Neural cell (in vitro differentiated cells): Measurements from ENCODE around the gene ABHD11.

ENCODE experiments used
- CTCF ChIP-seq: fragments of 450-650 bp; IDR thresholded peaks from 2 replicates; pipeline ENCODE4 v1.5.1; 2014; ENCODE audit warnings: antibody characterized with exemption, mild to moderate bottlenecking, moderate library complexity; ENCODE audit not compliant: poor library complexity, severe bottlenecking
- EP300 ChIP-seq: fragments of 450-650 bp; conservative IDR thresholded peaks from 2 replicates; pipeline ENCODE4 v1.6.1; 2014; ENCODE audit warnings: antibody characterized with exemption, mild to moderate bottlenecking, moderate library complexity; ENCODE audit not compliant: poor library complexity, severe bottlenecking
- EZH2 ChIP-seq: fragments of 200-600, 300-800 bp; shearing (Covaris generic), sonication (generic); IDR thresholded peaks from 2 replicates; pipeline ENCODE4 v1.6.1; 2014; ENCODE audit warnings: antibody characterized with exemption, low read length, borderline replicate concordance, mild to moderate bottlenecking; ENCODE audit not compliant: insufficient read depth, poor library complexity, severe bottlenecking
- MXI1 ChIP-seq: fragments of 450-650 bp; conservative IDR thresholded peaks from 2 replicates; pipeline ENCODE4 v1.6.1; 2014; ENCODE audit warnings: antibody characterized with exemption, mild to moderate bottlenecking; ENCODE audit not compliant: poor library complexity, severe bottlenecking
- POLR2AphosphoS5 ChIP-seq: IDR thresholded peaks from 2 replicates; pipeline ENCODE4 v1.6.1; 2012
- RAD21 ChIP-seq: fragments of 450-650 bp; conservative IDR thresholded peaks from 2 replicates; pipeline ENCODE4 v1.6.1; 2014; ENCODE audit warnings: antibody characterized with exemption, mild to moderate bottlenecking, moderate library complexity
- REST ChIP-seq: IDR thresholded peaks from 2 replicates; pipeline ENCODE4 v1.6.1; 2012; ENCODE audit warnings: borderline replicate concordance
- SMC3 ChIP-seq: fragments of 450-650 bp; conservative IDR thresholded peaks from 2 replicates; pipeline ENCODE4 v1.6.1; 2014; ENCODE audit warnings: antibody characterized with exemption, mild to moderate bottlenecking, moderate library complexity; ENCODE audit not compliant: poor library complexity
- TAF1 ChIP-seq: IDR thresholded peaks from 2 replicates; pipeline ENCODE4 v1.6.1; 2012; ENCODE audit warnings: low read depth

- TF ChIP-seq CTCF (no peak), POLR2AphosphoS5 (no peak), TAF1 (no peak), REST (no peak), RAD21 (no peak), EP300 (no peak), EZH2 (no peak), SMC3 (no peak), MXI1 (no peak)
Observed at GRCh38 chr7:73718438-73718881, 20.1 kb downstream of the ABHD11 start.
